Epidermal melanocyte (primary cell): Measurements from ENCODE around the gene PVALB.

ENCODE experiments used
- DNase-seq: peaks from one replicate; pipeline ENCODE4 v3.0.0; 2011; ENCODE audit warnings: low spot score; ENCODE audit not compliant: insufficient read length

PVALB gene

DNA sequence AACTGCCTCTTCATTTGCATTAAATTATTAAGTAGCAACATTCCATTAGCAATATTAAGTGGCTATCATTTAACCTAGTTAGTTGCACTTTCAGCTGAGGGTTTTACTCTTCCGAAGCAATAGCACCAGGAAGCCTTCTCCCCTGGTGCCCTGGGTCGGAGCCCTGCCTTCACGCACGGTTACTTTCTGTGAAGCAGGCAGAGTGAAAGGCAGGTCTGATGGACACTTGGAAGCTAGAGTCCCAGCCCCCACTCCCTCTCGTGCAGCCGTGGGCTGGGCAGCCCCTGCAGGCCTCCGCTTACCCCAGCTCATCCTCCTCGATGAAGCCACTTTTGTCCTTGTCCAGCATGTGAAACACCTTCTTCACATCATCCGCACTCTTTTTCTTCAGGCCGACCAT, 2.0 kb downstream of the PVALB start:
- no peak for DNase-seq

- no peak for DNase-seq
These were observed 5.6 kb downstream of the PVALB start for GRCh38 chr22:36811094-36811800.

DNA sequence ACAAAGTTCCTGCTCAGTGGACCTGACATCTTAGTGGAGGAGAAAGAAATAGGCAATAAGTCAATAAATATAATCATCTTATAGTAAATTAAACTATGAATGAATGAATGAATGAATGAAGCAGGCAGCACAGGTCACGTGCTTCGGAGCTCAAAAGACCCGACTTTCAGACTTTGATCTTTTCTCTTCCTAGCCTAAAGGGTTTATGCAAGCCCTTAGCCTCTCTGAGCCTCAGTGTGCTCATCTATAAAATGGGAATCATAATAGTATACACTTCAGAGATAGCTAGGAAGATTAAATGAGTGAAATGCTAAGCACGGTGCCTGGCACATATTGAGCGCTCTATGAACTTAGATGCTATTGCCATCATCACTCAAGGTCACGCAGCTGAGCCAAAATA, 7.5 kb downstream of the PVALB start:
- DNase-seq = no peak

GRCh38 chr22:36808721-36809344, 8.0 kb downstream of the PVALB start:
- DNase-seq = no peak

GRCh38 chr22:36807627-36808026, 9.2 kb downstream of the PVALB start:
- DNase-seq = no peak

DNA sequence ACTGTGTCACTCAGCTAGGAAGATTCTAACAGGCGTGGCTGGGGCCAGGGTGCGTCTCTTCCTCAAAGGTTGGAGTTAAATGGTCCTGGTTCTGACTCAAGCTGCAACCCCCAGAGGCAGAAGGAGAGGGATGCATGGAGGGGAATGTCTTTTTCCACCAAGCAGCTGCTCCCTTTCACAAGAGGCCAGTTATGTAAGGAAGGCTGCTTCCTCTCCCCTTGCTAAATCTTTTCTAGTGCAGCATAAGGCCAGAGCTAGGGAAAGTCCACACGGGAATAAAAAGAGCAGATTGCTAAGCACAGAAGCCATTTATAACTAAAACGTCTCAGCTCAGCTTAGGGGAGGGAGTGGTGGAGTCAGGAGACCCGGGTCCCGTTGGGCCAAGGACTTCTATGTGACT, 10.0 kb downstream of the PVALB start:
- DNase-seq = no peak

DNA sequence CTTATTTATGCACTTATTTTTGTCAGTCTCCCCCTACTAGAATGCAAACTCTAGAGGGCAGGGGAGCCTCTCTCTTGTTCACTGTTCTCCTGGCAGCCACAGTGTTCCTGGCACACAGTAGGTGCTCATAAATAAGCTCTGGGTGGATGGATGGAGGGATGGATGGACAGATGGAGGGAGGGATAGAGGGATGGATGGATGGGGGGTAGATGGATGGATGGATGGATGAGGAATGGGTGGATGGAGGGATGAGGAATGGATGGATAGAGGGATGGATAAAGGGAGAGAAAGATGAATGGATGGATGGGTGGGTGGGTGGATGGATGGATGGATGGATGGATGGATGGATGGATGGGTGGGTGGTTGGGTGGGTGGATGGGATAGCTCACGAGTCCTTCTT, 13.5 kb downstream of the PVALB start:
- no peak for DNase-seq

DNA sequence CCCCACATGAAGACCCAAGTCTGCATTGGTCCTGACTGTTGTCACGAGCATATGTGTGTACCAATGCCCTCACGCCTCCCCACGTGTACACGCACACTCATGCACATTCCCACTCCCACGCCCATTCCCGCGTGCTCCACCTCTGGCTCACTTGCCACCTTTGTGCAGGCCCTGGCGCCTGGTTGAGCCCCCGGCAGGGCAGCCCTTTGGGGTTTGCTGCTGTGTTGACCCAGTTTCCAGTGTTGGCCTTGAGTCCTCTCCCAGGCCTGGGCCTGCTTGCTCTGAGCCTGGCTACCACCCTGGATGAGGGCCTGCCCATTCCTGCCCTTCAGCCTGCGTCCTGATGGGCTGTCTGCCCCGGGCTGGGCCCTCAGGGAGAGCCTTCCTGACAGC, 18.2 kb downstream of the PVALB start:
- DNase-seq = no peak

- no peak for DNase-seq
These were observed 18.7 kb downstream of the PVALB start for GRCh38 chr22:36797911-36798673.

GRCh38 chr22:36797374-36797773, 19.5 kb downstream of the PVALB start:
- no peak for DNase-seq

DNA sequence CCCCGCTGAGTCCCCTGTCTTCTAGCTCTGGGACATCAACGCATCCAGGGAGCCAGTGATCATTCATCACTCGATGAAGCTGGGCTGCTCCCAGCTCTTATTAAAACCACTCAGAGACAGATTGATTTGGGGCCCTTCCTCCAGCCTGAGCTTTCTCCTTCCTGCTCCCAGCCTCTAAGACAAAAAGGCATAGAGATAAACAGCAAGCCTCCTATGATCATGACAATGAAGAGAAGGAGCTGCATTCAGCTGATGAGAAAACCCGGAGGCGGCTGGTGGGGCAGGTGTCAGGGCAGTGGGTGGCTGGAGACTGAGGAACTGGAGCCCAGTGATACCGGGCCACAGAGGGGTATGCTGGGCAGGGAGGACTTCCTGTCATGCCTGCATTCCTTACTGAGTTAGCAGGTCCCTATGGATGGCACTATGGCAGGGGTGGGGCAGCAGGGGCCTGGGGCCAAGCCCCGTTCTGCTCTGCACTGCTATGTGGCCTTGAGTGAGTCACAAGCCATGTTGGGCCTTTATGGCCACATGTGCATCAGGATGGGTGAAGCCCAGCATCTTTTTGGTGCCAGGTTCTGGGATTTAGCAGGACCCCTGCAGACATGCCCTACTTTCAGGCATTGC, 20.2 kb downstream of the PVALB start:
- no peak for DNase-seq

GRCh38 chr22:36795633-36796032, 21.2 kb downstream of the PVALB start:
- DNase-seq = no peak

GRCh38 chr22:36790648-36791047, 26.2 kb downstream of the PVALB start:
- DNase-seq = no peak

GRCh38 chr22:36787204-36787988, 29.4 kb downstream of the PVALB start:
- DNase-seq = no peak

- no peak for DNase-seq
These were observed 33.1 kb downstream of the PVALB start for GRCh38 chr22:36783743-36784142.

GRCh38 chr22:36781656-36782627, 34.9 kb downstream of the PVALB start:
- peak; percentile 77 for DNase-seq

- DNase-seq = no peak
These were observed 38.8 kb downstream of the PVALB start for GRCh38 chr22:36778020-36778419.

DNA sequence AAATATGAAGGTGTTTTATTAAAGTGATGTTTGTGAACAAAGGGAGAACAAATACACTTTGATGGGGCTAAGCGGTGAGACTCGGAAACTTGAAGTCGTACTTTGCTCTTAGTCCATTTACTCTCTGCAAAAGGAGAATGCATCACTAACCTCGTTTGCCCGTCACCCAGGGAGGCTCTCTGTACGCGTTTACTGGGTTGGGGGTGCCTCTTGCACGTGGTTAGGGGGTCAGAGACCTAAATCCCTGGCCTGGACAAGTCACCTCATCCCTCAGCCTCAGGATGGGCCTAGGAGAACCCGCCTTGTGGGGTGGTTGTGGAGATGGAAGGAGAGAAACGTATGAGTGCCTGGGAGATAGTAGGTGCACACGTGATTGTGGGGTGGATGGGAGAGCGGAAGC, 40.1 kb downstream of the PVALB start:
- DNase-seq = no peak

- peak; percentile 99 for DNase-seq
These were observed 40.7 kb downstream of the PVALB start, which contains the start of gene IFT27 for GRCh38 chr22:36775964-36776669. Gene IFT27, minus strand, starts transcription at chr22:36776119. Its CDS starts 412 bp downstream, at chr22:36775707.
